ENCODE measurements around the gene RBM3. TPM values are rescaled to one million over a fixed set of nuclear protein-coding genes. Genes with fewer than 3 reads are reported as not detected.

RBM3 gene
- polyA plus RNA-seq, 3 donors, result 187 to 302 (median 203) TPM

DNA sequence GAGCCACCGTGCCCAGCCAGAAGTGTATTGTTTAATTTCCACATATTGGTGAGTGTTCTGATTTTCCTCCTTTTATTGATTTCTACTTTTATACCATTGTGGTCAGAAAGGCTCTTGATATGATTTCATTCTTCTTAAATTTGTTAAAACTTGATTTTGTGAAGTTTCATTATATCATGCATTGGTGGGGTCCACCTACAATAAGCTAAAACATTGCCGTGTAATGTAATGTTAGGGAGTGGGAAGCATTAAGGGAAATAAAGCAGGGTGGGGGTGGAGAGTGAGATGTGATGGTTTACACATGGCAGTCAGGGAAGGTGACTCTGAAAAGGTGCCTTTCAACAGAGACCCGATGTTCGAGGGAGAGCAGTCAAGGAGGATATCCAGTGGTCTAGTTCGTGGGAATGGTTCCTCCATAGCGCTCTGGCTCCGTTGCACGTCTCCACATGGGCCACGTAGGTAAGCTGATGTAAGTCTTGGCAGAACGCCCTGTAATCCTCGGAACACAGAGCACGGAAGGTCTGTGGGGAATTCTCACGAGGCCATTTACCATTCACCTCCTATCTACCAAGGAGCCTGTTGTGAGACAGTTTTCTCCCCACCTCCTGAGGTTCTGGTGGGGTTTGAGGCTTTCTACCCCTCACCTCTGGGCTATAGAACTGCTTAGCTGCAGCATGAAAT lies 15.3 kb downstream of the RBM3 start:
- Mint-ChIP-seq H3K4me1 (peaks cover 4% of the 10 kb centered on the region), H3K9me3 (peaks cover 0 to 6% (median 0%) of the 10 kb centered on the region in 7 donors)
- H3K4me3 ChIP-seq (replicated peaks in 1 of 3; ENCODE audit: low read depth in 2 of 3, low read length in 3 of 3), result no peak overlapping the region

More for the DNA sequence above, 15.3 kb downstream of the RBM3 start:
- no peaks in the 10 kb centered on the region for H3K36me3 Mint-ChIP-seq
- H3K9ac ChIP-seq (ENCODE audit: insufficient read depth, low read length, poor library complexity, severe bottlenecking), result no peak overlapping the region
- peaks cover 0 to 2% (median 0%) of the 10 kb centered on the region in 3 donors for H3K27me3 Mint-ChIP-seq (ENCODE audit: low read depth in 3 of 3)
- H3K27ac Mint-ChIP-seq, result no peak overlapping the region
- no peak overlapping the region for H3K4me3 Mint-ChIP-seq
- no peaks in the 10 kb centered on the region for H3K36me3 ChIP-seq (replicated peaks in 1 of 2; ENCODE audit: control insufficient read depth in 1 of 2, insufficient read depth in 2 of 2, low read length in 2 of 2)
- H3K9me3 ChIP-seq (replicated peaks in 1 of 2; ENCODE audit: control insufficient read depth in 1 of 2, insufficient read depth in 1 of 2, low read length in 2 of 2), result no peaks in the 10 kb centered on the region
- H3K79me2 ChIP-seq (ENCODE audit: insufficient read depth, low read length), result no peaks in the 10 kb centered on the region
- TF ChIP-seq CTCF (IDR thresholded peaks at IDR 0.05), result no peak
- H4K20me1 ChIP-seq (ENCODE audit: insufficient read depth, low read length), result no peaks in the 10 kb centered on the region
- 80% methylated on average over 2 of the region's 13 CpGs for WGBS (ENCODE audit: insufficient coverage)
- no peak overlapping the region for H2AFZ ChIP-seq (ENCODE audit: insufficient read depth, low read depth, low read length, poor library complexity, severe bottlenecking)
- DNase-seq, result no peak
- no peak overlapping the region for H3K27ac ChIP-seq (ENCODE audit: low read depth in 1 of 2, low read length in 2 of 2)
- H3K27me3 ChIP-seq (ENCODE audit: control insufficient read depth in 2 of 2, insufficient read depth in 2 of 2, low read length in 2 of 2), result no peaks in the 10 kb centered on the region
- no peaks in the 10 kb centered on the region for H3K4me1 ChIP-seq (ENCODE audit: control insufficient read depth in 1 of 2, insufficient read depth in 2 of 2, low read length in 2 of 2)
- no peak overlapping the region for H3K4me2 ChIP-seq (replicated peaks; ENCODE audit: extremely low read depth, low read length, poor library complexity, severe bottlenecking)
- intact Hi-C loops (cut with micrococcal nuclease), result no loop called here

Measured in CD14-positive monocyte (primary cell).